Globus pallidus (tissue), 1 donor: ENCODE results near the gene EVL.
A peak's percentile ranks its signal among the peaks of the same experiment; 100 is the strongest.

ENCODE experiments used
- DNase-seq: peaks from one replicate; pipeline ENCODE4 v3.0.0-alpha.2; 2015; ENCODE audit warnings: low spot score

The EVL gene

DNA sequence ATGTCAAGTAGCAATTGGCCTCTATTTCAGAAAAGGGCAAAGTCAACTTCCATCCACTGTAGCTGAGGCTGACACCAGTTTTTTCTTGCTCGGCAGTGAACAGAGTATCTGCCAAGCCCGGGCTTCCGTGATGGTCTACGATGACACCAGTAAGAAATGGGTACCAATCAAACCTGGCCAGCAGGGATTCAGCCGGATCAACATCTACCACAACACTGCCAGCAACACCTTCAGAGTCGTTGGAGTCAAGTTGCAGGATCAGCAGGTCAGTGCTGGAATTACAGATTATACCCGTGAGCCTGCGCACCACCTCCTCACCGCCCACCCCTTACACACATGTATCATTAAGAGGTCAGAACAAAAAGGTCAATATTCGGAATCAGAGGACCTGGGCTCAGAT is 19.4 kb downstream of the EVL start:
- no peak for DNase-seq

DNA sequence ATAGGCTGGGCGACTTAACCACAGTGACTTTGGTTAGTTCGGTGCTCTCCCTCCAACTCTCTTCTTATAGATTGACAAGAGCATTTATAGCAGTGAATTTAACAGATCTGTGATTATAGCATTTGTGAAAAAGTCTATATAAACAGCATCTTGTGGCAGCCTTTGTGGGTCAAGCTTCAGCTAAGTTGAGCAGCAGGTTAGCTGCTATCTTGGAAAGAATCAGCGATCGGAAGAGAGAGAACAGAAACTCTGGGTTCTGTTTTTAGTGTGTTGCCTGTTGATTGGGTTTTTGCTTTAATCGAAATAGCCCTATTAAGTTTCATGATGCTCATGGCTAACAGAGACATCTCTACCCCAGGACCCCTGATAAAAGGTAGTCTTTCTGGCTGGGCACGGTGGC is 20.2 kb downstream of the EVL start:
- no peak for DNase-seq

- no peak for DNase-seq
Measured at GRCh38 chr14:100086361-100086760, 21.1 kb downstream of the EVL start.

GRCh38 chr14:100088226-100088625 is 23.0 kb downstream of the EVL start:
- no peak for DNase-seq

DNA sequence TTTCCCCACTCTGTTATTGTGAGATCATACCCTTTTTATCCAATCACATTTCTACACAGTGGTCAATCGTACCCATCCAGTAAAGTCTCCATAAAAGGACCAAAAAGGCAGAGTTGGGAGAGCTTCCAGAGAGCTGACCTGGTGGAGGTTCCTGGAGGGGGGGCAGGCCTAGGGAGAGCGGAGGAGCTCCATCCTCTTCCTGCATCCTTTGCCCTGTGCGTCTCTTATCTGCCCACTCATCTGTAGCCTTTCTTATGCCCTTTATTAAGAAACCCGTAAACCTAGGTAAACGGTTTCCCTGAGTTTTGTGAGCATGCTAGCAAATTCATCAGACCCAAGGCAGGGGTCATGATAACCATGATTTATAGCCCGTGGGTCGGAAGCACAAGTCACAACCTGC is 26.2 kb downstream of the EVL start:
- DNase-seq, result no peak

- DNase-seq, result no peak
Measured at GRCh38 chr14:100092832-100093231, 27.6 kb downstream of the EVL start.

DNA sequence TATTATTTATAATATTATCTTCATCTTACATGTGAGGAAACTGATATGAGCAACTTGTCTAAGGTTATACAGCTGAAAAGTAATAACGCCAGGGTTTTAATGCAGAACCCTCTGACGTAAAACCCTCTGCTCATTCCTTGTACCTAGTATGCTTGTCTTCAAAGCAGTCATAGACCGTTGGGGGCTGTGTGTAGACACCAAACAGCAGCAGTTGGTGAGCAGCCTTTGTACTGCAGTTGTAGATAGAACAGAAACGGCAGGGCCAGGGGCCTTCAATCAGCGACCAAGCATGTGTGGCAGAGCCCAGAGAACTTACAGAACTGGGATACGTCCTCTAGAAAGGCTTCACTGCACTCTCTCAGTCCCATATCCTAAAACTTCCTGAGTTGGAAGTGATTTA is 28.1 kb downstream of the EVL start:
- DNase-seq, result no peak

- no peak for DNase-seq
Measured at GRCh38 chr14:100096656-100097055, 31.4 kb downstream of the EVL start.

DNA sequence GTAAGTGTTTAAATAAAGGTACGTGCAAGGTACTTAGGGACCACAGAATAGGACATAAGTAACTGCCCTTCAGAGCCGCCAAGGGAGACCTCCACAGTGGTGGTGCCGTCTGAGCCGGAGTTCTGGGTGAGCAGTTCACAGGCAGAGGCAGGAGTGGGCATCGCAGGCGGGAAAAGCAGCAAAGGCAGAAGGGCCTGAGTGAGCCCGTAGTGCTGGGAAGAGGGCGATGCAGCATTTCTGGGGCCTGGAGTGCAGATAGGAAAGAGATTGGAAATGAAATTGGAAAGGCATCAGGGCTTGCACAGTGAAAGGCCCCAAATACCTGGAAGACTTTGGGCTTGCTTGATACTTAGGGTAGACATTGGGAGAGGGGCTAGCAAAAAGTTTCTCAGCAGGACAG is 32.9 kb downstream of the EVL start:
- DNase-seq, result no peak

GRCh38 chr14:100100032-100100703 is 34.9 kb downstream of the EVL start:
- no peak for DNase-seq

DNA sequence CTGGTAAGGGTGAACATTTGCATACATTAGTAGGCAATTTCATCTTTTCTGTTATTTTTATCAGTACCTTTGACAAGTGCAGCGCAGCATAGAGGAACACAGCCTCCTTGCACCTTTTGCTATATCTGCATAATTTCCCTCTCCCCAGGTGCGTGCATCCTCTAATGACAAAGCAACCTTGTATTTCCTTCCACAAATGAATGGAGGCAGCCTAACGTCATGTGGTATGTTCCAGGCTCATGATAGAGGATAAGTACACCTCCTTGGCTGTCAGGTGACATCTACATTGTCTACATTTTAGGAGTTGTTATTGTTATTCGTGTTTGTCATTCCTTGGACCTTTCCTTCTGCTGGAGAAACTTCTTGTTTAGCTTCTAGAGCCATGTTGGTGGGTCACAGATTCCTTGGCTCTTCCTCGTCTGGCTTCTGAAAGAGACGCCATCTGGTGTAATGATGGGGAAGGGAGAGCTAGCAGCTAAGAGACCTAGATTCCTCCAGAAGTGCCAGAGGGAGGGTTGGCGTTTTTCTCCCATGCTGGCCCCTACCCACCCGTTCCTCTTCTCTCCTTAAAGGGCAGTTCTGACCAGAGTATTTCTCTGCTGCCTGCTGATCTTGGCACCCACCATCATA is 37.0 kb downstream of the EVL start:
- no peak for DNase-seq

- DNase-seq, result no peak
Measured at GRCh38 chr14:100103250-100104005, 38.2 kb downstream of the EVL start.

- no peak for DNase-seq
Measured at GRCh38 chr14:100104006-100104352, 38.8 kb downstream of the EVL start.

DNA sequence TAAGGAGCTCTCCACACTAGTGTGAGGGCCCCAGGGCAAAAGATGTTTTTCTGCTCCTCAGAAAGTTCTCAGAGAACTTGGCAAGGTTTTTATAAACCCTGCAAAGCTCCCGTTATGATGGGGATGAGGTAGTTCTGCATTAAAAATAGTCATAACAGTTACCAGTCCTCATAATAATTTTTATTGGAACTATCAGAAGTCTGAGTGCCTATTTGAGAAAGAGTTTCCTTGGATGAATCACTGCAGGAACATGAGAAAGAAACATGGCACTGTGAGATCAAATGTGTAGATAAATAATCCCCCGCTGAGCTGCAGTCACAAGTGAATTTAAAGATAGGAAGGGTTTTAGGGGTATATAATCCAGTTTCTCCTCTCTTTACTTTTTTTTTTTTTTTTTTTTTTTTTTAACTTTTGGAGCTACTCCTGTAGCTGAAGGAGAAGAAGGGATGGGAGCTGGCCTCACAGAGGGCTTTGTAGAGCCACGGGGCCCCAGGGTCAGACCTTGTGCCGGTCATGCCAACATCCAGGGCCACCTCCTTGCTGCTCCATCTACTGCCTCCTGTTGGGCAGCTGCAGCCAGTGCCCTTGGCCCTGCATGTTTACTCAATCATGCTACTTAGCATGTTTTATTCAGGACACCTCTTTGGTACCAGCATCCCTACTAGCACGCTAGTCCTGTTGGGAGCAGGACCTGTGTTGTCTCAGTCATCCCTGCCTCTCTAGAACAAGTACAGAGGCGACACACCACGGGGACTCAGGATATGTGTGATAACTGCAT is 39.5 kb downstream of the EVL start:
- DNase-seq, result no peak

- no peak for DNase-seq
Measured at GRCh38 chr14:100105357-100106169, 40.3 kb downstream of the EVL start.

- no peak for DNase-seq
Measured at GRCh38 chr14:100106250-100107112, 41.3 kb downstream of the EVL start.

GRCh38 chr14:100107236-100107635 is 42.0 kb downstream of the EVL start:
- DNase-seq, result no peak

DNA sequence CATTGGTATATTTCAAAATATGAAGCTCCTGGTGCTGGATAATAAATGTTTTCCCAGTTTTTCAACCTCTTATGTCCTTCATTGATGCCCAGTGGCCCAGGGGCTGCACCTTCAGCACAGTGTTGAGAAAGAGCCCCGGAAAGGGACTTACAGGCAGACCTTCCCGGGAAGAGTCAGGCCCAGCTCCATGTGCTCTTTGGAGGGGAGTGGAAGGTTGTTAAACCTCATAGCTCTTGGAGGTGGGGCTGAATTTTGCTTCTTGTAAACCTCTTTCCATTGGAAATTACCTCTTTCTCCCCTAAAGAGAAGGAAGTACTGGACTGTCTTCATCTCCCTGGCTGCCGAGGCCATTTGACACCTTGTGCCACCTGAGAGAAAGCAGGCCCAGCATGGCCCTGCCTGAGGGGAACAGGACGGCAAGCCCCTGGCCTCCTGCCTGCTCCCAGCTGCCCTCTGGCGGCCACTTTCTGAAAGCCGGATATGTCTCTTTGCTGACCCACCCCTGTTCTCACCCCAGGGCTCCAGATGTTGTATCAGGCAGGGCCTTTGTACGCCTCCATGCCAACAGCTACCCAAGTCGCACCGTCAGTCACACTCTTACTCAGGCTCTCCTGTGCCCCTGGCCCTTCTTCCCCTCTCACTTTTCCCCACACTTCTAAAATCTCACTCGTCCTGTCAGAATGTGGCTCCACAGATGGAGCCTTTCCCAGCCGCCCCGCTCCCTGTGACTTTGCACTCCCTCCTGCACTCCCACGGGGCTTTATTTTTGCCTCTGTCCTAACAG is 43.0 kb downstream of the EVL start:
- peak; percentile 83 for DNase-seq

GRCh38 chr14:100108840-100109593 is 43.8 kb downstream of the EVL start:
- DNase-seq, result no peak
